ENCODE measurements around the gene ZNF516. TPM values are rescaled to one million over a fixed set of nuclear protein-coding genes. Genes with fewer than 3 reads are reported as not detected.

The ZNF516 gene
- total RNA-seq, 1 donor from 2014 or later: 83.2 TPM

- TF ChIP-seq CTCF (IDR thresholded peaks at IDR 0.05; ENCODE audit: unreplicated experiment): no peak
- H3K27ac Mint-ChIP-seq (ENCODE audit: unreplicated experiment): peak overlapping the region; percentile 38
- H3K36me3 Mint-ChIP-seq (ENCODE audit: low read depth, unreplicated experiment): peaks cover 5% of the 10 kb centered on the region
- DNase-seq (ENCODE audit: low spot score): no peak
- peak overlapping the region; percentile 57 for H3K4me3 Mint-ChIP-seq (ENCODE audit: unreplicated experiment)
- H3K4me1 Mint-ChIP-seq (ENCODE audit: unreplicated experiment): peaks cover 66% of the 10 kb centered on the region
- peaks cover 13% of the 10 kb centered on the region for H3K27me3 Mint-ChIP-seq (ENCODE audit: unreplicated experiment)
- H3K9me3 Mint-ChIP-seq (ENCODE audit: unreplicated experiment): no peaks in the 10 kb centered on the region
These were observed 48.5 kb downstream of the ZNF516 start for GRCh38 chr18:76446321-76447257.

- peaks cover 5% of the 10 kb centered on the region for H3K36me3 Mint-ChIP-seq (ENCODE audit: low read depth, unreplicated experiment)
- peaks cover 13% of the 10 kb centered on the region for H3K27me3 Mint-ChIP-seq (ENCODE audit: unreplicated experiment)
- H3K4me1 Mint-ChIP-seq (ENCODE audit: unreplicated experiment): peaks cover 62% of the 10 kb centered on the region
- no peaks in the 10 kb centered on the region for H3K9me3 Mint-ChIP-seq (ENCODE audit: unreplicated experiment)
- TF ChIP-seq CTCF (IDR thresholded peaks at IDR 0.05; ENCODE audit: unreplicated experiment): no peak
- no peak overlapping the region for H3K4me3 Mint-ChIP-seq (ENCODE audit: unreplicated experiment)
- DNase-seq (ENCODE audit: low spot score): no peak
- H3K27ac Mint-ChIP-seq (ENCODE audit: unreplicated experiment): peak overlapping the region; percentile 30
These were observed 49.3 kb downstream of the ZNF516 start for GRCh38 chr18:76445741-76446232.

GRCh38 chr18:76445275-76445674 lies 49.8 kb downstream of the ZNF516 start:
- Mint-ChIP-seq H3K4me1 (ENCODE audit: unreplicated experiment) (peaks cover 58% of the 10 kb centered on the region), H3K9me3 (ENCODE audit: unreplicated experiment) (no peaks in the 10 kb centered on the region), H3K36me3 (ENCODE audit: low read depth, unreplicated experiment) (peaks cover 9% of the 10 kb centered on the region), H3K27me3 (ENCODE audit: unreplicated experiment) (peaks cover 15% of the 10 kb centered on the region), H3K4me3 (ENCODE audit: unreplicated experiment) (peak overlapping the region; percentile 9), H3K27ac (ENCODE audit: unreplicated experiment) (peak overlapping the region; percentile 32)
- TF ChIP-seq CTCF (IDR thresholded peaks at IDR 0.05; ENCODE audit: unreplicated experiment): no peak
- DNase-seq (ENCODE audit: low spot score): no peak

- no peak for TF ChIP-seq CTCF (IDR thresholded peaks at IDR 0.05; ENCODE audit: unreplicated experiment)
- Mint-ChIP-seq H3K9me3 (ENCODE audit: unreplicated experiment) (no peaks in the 10 kb centered on the region), H3K4me1 (ENCODE audit: unreplicated experiment) (peaks cover 54% of the 10 kb centered on the region), H3K4me3 (ENCODE audit: unreplicated experiment) (no peak overlapping the region), H3K27ac (ENCODE audit: unreplicated experiment) (no peak overlapping the region), H3K27me3 (ENCODE audit: unreplicated experiment) (peaks cover 15% of the 10 kb centered on the region), H3K36me3 (ENCODE audit: low read depth, unreplicated experiment) (peaks cover 13% of the 10 kb centered on the region)
- no peak for DNase-seq (ENCODE audit: low spot score)
These were observed 50.5 kb downstream of the ZNF516 start for GRCh38 chr18:76444446-76445105.
